HepG2 (cell line): Measurements from ENCODE around the gene RBM19. TPM values are rescaled to one million over a fixed set of nuclear protein-coding genes. Genes with fewer than 3 reads are reported as not detected.

ENCODE experiments used
- FLYWCH1 ChIP-seq: sonication (generic); formaldehyde crosslinking; IDR thresholded peaks from 2 replicates; pipeline ENCODE4 v1.8.1; 2023; ENCODE audit warnings: mild to moderate bottlenecking, missing genetic modification reagents
- SNAPC4 ChIP-seq: sonication (generic); formaldehyde crosslinking; IDR thresholded peaks from 2 replicates; pipeline ENCODE4 v1.4.0; 2020; ENCODE audit warnings: mild to moderate bottlenecking, missing genetic modification reagents
- SUZ12 ChIP-seq: fragments of 150-350 bp; IDR thresholded peaks from 2 replicates; pipeline ENCODE4 v1.6.1; 2014; ENCODE audit warnings: low read depth, low read length
- TFAP4 ChIP-seq: sonication (generic); IDR thresholded peaks from 2 replicates; pipeline ENCODE4 v1.6.1; 2016; ENCODE audit warnings: low read depth, borderline replicate concordance
- TRIM22 ChIP-seq: fragments of 450-650 bp; IDR thresholded peaks from 2 replicates; pipeline ENCODE4 v1.6.1; 2017
- ZFP82 ChIP-seq: sonication (generic); formaldehyde crosslinking; IDR thresholded peaks from 2 replicates; pipeline ENCODE4 v1.5.1; 2020; ENCODE audit warnings: mild to moderate bottlenecking, missing genetic modification reagents, borderline replicate concordance
- ZNF180 ChIP-seq: sonication (generic); formaldehyde crosslinking; IDR thresholded peaks from 2 replicates; pipeline ENCODE4 v1.4.0; 2020; ENCODE audit warnings: low read depth, missing genetic modification reagents, borderline replicate concordance
- ZNF629 ChIP-seq: sonication (generic); formaldehyde crosslinking; conservative IDR thresholded peaks from 2 replicates; pipeline ENCODE4 v1.5.0; 2020; ENCODE audit warnings: missing genetic modification reagents
- ZNF704 ChIP-seq: sonication (generic); formaldehyde crosslinking; IDR thresholded peaks from 2 replicates; pipeline ENCODE4 v1.8.1; 2023; ENCODE audit warnings: mild to moderate bottlenecking, inconsistent platforms, moderate library complexity, missing genetic modification reagents, borderline replicate concordance
- ZNF710 ChIP-seq: sonication (generic); formaldehyde crosslinking; IDR thresholded peaks from 2 replicates; pipeline ENCODE4 v1.5.0; 2020; ENCODE audit warnings: mild to moderate bottlenecking, missing genetic modification reagents, borderline replicate concordance
- ZNF713 ChIP-seq: sonication (generic); formaldehyde crosslinking; IDR thresholded peaks from 2 replicates; pipeline ENCODE4 v1.4.0; 2020; ENCODE audit warnings: mild to moderate bottlenecking, missing genetic modification reagents
- polyA plus RNA-seq, 8 experiments: library from polyadenylated mRNA; depleted of rRNA in 3 of 8; stranded (reverse) in 7 of 8; unstranded in 1 of 8; fragments of >200 nt; fragmentation: Illumina TruSeq in 4 of 8; extraction: Trizol in 4 of 8; gene quantifications; 2 replicates each; pipeline versions ENCODE4 v1.2.1 to v1.2.3, GENCODE V29; 2011 to 2016; ENCODE audit warnings: low read depth in 4 of 8, missing spikeins in 1 of 8, mixed read lengths in 1 of 8; ENCODE audit not compliant: insufficient read depth in 1 of 8
- total RNA-seq, 5 experiments: library from RNA; depleted of rRNA; stranded (reverse); fragments of >200 nt; fragmentation: Illumina TruSeq; extraction: Trizol; gene quantifications; 2 replicates each; pipeline ENCODE4 v1.2.3, GENCODE V29; 2016; ENCODE audit warnings: low read depth in 1 of 5

The RBM19 gene
- total and polyA plus RNA-seq, 2 of the 13 experiments (the other 11 are each of a cell fraction or from before 2014, with no cell fraction given): 19.3 to 32.2 TPM

- TF ChIP-seq SNAPC4 (no peak), ZNF713 (CRISPR knock-in tag) (no peak), ZNF180 (CRISPR knock-in tag) (no peak), TFAP4 (peak; percentile 27; the same call in 1 of the 2 replicates), ZNF704 (CRISPR knock-in tag) (no peak), ZFP82 (CRISPR knock-in tag) (no peak), ZNF710 (CRISPR knock-in tag) (no peak), SUZ12 (no peak), TRIM22 (no peak), FLYWCH1 (no peak), ZNF629 (CRISPR knock-in tag) (no peak)
Measured at GRCh38 chr12:113808095-113808951, 157.8 kb downstream of the RBM19 start (continued).
